SK-N-SH treated with all-trans-retinoic acid at 6 μM for 48 hours (cell line): ENCODE measurements around the gene ATP1B1.

ENCODE experiments used
- ATAC-seq: fragments of 200-7000 bp; cut with Tn5 transposase; 3 replicates; pipeline ENCODE4 v1.9.1; 2020; ENCODE audit warnings: mild to moderate bottlenecking, moderate library complexity
- ARNTL ChIP-seq: fragments of 450-650 bp; formaldehyde crosslinking; IDR thresholded peaks from 2 replicates; pipeline ENCODE4 v1.5.0; 2020; ENCODE audit warnings: low read depth, mild to moderate bottlenecking, moderate library complexity, borderline replicate concordance
- BACH2 ChIP-seq: fragments of 250-450 bp; sonication (Bioruptor Pico); IDR thresholded peaks from 2 replicates; pipeline ENCODE4 v1.9.0; 2021; ENCODE audit warnings: mild to moderate bottlenecking, borderline replicate concordance
- CREB5 ChIP-seq: fragments of 250-450 bp; sonication (Bioruptor Pico); IDR thresholded peaks from 2 replicates; pipeline ENCODE4 v1.5.1; 2020; ENCODE audit warnings: low read depth, mild to moderate bottlenecking, moderate library complexity
- CSRNP3 ChIP-seq: fragments of 250-450 bp; sonication (Bioruptor Pico); IDR thresholded peaks from 2 replicates; pipeline ENCODE4 v1.5.1; 2021; ENCODE audit warnings: mild to moderate bottlenecking, moderate library complexity
- GLIS3 ChIP-seq: fragments of 250-450 bp; sonication (Bioruptor Pico); IDR thresholded peaks from 2 replicates; pipeline ENCODE4 v1.5.0; 2020; ENCODE audit warnings: mild to moderate bottlenecking, moderate library complexity
- OSR1 ChIP-seq: fragments of 250-450 bp; sonication (Bioruptor Pico); IDR thresholded peaks from 2 replicates; pipeline ENCODE4 v1.8.0; 2022; ENCODE audit warnings: moderate library complexity, mild to moderate bottlenecking, inconsistent platforms
- PPARA ChIP-seq: fragments of 250-450 bp; sonication (Bioruptor Pico); IDR thresholded peaks from 2 replicates; pipeline ENCODE4 v1.5.0; 2020; ENCODE audit warnings: mild to moderate bottlenecking, borderline replicate concordance
- RARB ChIP-seq: fragments of 250-450 bp; sonication (Bioruptor Pico); IDR thresholded peaks from 2 replicates; pipeline ENCODE4 v1.8.0; 2021; ENCODE audit warnings: mild to moderate bottlenecking, moderate library complexity
- TCF4 ChIP-seq: fragments of 250-450 bp; sonication (Bioruptor Pico); IDR thresholded peaks from 2 replicates; pipeline ENCODE4 v1.8.0; 2021; ENCODE audit warnings: mild to moderate bottlenecking, moderate library complexity, borderline replicate concordance
- TOX ChIP-seq: fragments of 250-450 bp; sonication (Bioruptor Pico); IDR thresholded peaks from 2 replicates; pipeline ENCODE4 v1.8.0; 2021; ENCODE audit warnings: mild to moderate bottlenecking, moderate library complexity, borderline replicate concordance
- ZC3H10 ChIP-seq: fragments of 250-450 bp; sonication (Bioruptor Pico); IDR thresholded peaks from 2 replicates; pipeline ENCODE4 v1.5.1; 2021; ENCODE audit warnings: mild to moderate bottlenecking, moderate library complexity
- ZFP3 ChIP-seq: fragments of 250-450 bp; sonication (Bioruptor Pico); IDR thresholded peaks from 2 replicates; pipeline ENCODE4 v1.5.0; 2020; ENCODE audit warnings: mild to moderate bottlenecking, moderate library complexity
- ZFP30 ChIP-seq: fragments of 450-650 bp; formaldehyde crosslinking; IDR thresholded peaks from 2 replicates; pipeline ENCODE4 v1.5.0; 2022; ENCODE audit warnings: mild to moderate bottlenecking, moderate library complexity
- ZNF565 ChIP-seq: fragments of 450-650 bp; formaldehyde crosslinking; conservative IDR thresholded peaks from 2 replicates; pipeline ENCODE4 v1.5.0; 2020; ENCODE audit warnings: low read depth, mild to moderate bottlenecking, moderate library complexity
- ZNF70 ChIP-seq: fragments of 450-650 bp; formaldehyde crosslinking; IDR thresholded peaks from 2 replicates; pipeline ENCODE4 v1.5.0; 2020; ENCODE audit warnings: mild to moderate bottlenecking, moderate library complexity
- ZNF8 ChIP-seq: fragments of 450-650 bp; formaldehyde crosslinking; IDR thresholded peaks from 2 replicates; pipeline ENCODE4 v1.5.0; 2020; ENCODE audit warnings: mild to moderate bottlenecking, moderate library complexity

The ATP1B1 gene

GRCh38 chr1:169081503-169082123 is 24.9 kb upstream of the ATP1B1 start:
- TF ChIP-seq CSRNP3 (CRISPR knock-in tag) (no peak), GLIS3 (no peak), CREB5 (no peak), ZFP30 (CRISPR knock-in tag) (no peak), ZC3H10 (CRISPR knock-in tag) (no peak), TOX (no peak), PPARA (no peak), ZNF8 (CRISPR knock-in tag) (no peak), ZFP3 (CRISPR knock-in tag) (no peak), ZNF70 (no peak), OSR1 (CRISPR knock-in tag) (no peak), ZNF565 (CRISPR knock-in tag) (no peak)
- ATAC-seq = peak; percentile 85

GRCh38 chr1:169085911-169086310 is 20.6 kb upstream of the ATP1B1 start:
- ATAC-seq = no peak
- no peak for TF ChIP-seq ZFP3 (CRISPR knock-in tag)
- TF ChIP-seq OSR1 (CRISPR knock-in tag) = no peak
- TF ChIP-seq TOX = no peak
- no peak for TF ChIP-seq ARNTL
- TF ChIP-seq ZNF8 (CRISPR knock-in tag) = no peak

- peak; percentile 92 for ATAC-seq
- TF ChIP-seq ARNTL = 0 out of 2 replicates have a peak, but pooled peaks have one; percentile 29
- TF ChIP-seq ZNF70 = no peak
Observed at GRCh38 chr1:169086603-169087455, 19.7 kb upstream of the ATP1B1 start.

GRCh38 chr1:169087876-169088275 is 18.6 kb upstream of the ATP1B1 start:
- TF ChIP-seq RARB (CRISPR knock-in tag) (no peak), ZC3H10 (CRISPR knock-in tag) (no peak), ZFP3 (CRISPR knock-in tag) (no peak), BACH2 (CRISPR knock-in tag) (no peak), CREB5 (no peak), PPARA (no peak)
- no peak for ATAC-seq

GRCh38 chr1:169089776-169090175 is 16.7 kb upstream of the ATP1B1 start:
- TF ChIP-seq TCF4 = no peak
- TF ChIP-seq CSRNP3 (CRISPR knock-in tag) = no peak
- TF ChIP-seq ZNF565 (CRISPR knock-in tag) = no peak
- ATAC-seq = no peak

- ATAC-seq = no peak
- TF ChIP-seq TOX (no peak), ZFP30 (CRISPR knock-in tag) (no peak)
Observed at GRCh38 chr1:169090308-169090899, 16.1 kb upstream of the ATP1B1 start.
